IPS-NIHi7 (cell line): ENCODE measurements around the gene ABLIM2.

Experiments
- DNase-seq: peaks from one replicate; pipeline ENCODE4 v3.0.0; 2012; ENCODE audit warnings: mixed read lengths; ENCODE audit errors: extremely low spot score

The ABLIM2 gene

DNA sequence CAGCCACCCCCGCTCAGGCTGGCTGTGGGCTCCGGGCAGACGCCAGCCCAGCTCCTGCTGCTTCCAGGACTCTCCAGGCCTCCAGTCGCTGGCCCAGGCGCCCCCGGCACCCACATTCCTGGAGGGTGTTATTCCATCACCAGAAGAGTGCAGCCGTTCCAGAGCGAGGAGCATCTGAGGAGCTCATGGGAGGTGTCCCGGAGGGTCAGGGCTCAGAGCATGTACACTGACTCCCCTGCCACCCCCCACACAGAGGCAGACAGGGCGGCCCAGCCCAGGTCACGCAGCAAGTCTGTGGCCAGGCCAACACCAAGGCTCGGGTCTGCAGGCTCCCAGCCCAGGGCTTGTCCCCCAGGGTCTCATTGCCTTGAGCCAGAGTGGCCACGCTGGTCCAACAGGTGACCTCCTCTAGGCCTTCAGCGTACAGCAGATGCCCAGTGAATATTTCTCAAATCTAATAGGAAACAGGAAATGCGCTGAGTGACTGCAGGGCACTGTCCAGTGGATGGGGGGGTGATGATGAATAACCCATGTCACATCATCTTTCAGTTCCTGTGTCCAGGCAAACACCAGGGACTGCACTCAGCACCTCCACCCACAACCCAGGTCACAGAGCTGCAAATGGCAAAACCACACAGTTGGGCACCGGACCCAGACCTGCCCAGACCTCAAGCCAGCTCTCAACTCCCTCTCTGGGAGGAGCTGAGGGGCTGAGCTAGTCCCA is 37.2 kb downstream of the ABLIM2 start:
- no peak for DNase-seq

DNA sequence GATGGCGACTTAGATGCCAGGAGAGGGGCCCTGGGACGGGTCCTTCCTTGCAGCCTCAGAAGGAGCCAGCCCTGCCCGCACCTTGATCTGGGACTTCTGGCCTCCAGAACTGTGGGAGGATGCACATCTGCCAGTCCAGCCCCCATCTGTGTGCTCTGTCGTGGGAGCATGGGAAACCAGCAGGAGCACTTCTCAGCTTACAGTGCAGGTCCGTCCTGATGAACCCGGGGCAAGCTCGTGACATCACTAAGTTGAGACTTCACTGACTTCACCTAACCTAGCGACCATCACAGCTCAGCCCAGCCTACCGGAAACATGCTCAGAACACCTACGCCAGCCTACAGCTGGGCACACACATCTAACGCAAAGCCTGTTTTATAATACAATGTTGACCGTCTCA is 38.1 kb downstream of the ABLIM2 start:
- DNase-seq: no peak

DNA sequence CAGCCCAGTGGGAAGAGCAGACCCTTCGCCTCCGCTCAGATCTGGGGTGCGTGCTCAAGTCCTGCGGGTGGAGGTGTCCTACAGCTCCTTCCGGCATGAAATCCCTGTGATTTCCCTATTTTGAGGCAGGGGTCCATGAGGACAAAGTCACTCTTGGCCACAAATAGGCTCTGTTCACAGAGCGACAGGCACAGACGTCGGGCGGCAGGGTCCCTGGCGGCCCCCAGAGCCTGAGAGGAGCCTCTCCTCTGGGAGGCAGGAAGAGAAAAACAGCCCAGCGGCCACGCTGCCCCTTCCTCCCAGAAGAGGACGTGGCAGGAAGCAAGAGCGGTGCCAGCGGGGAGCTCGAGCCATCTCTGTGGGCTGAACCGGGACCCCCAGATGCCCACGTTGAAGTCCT is 38.7 kb downstream of the ABLIM2 start:
- no peak for DNase-seq

GRCh38 chr4:8118531-8118930 is 40.1 kb downstream of the ABLIM2 start:
- DNase-seq: no peak

DNA sequence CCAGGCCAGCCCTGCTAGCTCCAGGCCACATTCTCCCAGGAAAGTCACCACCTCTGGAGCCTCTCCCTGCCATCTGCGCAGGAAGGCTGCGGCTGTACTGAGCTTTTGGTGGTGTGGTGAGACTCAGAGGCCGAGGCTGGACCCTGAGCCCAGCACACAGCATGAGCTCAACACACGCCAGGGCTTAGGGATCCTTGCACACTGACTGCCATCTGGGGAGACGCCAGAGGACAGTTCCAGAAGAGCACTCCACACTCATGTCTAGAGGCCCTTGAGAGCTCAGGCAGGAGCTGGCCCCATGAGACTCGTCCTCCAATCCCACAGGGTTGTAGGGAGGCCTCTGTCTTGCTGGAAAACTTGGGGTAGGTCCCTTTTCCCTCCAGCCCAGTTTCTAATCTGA is 40.6 kb downstream of the ABLIM2 start:
- no peak for DNase-seq

GRCh38 chr4:8117278-8117682 is 41.3 kb downstream of the ABLIM2 start:
- peak; percentile 79 for DNase-seq

DNA sequence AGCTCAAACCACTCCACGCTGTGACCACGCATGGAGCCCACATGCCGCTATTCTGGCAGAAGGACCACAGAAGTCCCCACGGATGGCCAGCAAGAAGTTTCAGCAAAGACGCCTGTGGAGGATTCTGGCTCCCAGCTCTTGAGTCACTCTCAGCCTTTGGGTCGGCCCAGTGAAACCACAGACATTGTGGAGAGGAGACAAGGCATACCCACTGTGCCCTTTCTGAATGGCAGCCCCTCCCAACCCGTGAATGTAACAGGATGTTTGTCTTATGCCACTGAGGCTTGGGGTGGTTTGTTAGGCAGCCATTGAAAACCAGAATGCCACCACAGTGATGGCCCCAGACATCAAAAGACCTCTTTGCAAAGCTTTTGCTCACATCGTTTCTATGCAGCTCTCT is 42.7 kb downstream of the ABLIM2 start:
- DNase-seq: no peak

DNA sequence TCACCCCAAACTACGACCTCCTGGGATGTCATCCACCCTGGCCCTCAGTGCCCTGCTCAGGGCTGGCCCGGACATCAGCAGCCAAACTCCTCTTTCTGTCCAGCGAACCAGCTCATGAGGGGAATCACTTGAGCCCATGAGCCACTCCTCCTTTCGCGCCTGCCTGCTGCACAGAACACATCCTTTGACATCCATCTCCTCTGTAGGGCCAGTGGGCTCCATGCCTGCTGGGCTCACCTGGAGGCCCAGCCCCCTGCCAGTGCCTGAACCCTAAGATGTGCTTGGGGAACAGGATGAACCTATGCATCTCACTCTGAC is 43.5 kb downstream of the ABLIM2 start:
- no peak for DNase-seq

- no peak for DNase-seq
These were observed 44.0 kb downstream of the ABLIM2 start for GRCh38 chr4:8114456-8115202.

GRCh38 chr4:8113611-8114377 is 44.8 kb downstream of the ABLIM2 start:
- DNase-seq: no peak

- DNase-seq: no peak
These were observed 45.9 kb downstream of the ABLIM2 start for GRCh38 chr4:8112672-8113071.

GRCh38 chr4:8112036-8112576 is 46.5 kb downstream of the ABLIM2 start:
- no peak for DNase-seq

DNA sequence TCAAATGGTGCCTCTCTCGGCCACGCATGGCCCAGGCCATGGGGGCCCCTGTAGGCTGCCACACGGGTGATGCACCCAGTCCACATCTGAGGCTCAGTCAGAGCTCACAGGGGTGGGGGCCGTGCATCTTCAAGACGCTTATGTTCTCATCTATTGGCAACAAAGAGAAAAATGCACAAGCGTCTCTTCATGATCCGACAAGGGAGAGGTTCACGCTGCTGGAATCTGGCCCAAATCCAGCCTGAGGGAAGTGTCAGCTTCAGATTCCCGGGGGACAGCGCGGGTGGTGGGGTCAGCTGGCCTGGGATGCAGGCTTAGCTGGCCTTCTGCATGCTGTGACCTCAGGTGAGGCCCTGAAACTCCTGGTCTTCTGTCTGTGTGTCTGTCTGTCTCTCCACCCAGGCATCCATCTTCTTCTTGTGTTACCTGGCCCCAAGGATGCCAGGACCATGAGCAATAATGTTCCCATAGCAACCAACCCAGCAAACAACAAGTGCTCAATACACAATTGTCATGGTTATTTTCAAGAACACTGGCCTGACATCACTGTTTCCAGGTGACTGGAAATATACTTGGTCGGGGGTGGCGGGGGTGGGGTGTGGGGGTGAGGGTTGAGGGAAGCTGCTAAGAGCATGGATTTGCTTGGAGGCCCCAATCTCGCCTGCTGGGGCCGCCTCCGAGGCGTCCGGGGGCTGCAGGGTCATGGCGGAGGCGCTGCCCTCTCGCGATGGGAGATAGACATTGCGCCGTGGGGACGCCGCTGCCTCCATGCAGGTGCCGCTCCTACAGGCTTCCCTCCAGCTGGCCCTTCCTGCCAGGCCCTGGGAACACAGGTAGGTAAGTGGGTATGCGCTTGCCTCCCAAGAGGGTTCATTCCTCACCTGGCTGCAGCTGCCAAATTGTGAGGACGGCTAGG is 48.3 kb downstream of the ABLIM2 start:
- peak; percentile 89 for DNase-seq

GRCh38 chr4:8109406-8110065 is 49.1 kb downstream of the ABLIM2 start:
- no peak for DNase-seq

GRCh38 chr4:8108991-8109390 is 49.6 kb downstream of the ABLIM2 start:
- no peak for DNase-seq

DNA sequence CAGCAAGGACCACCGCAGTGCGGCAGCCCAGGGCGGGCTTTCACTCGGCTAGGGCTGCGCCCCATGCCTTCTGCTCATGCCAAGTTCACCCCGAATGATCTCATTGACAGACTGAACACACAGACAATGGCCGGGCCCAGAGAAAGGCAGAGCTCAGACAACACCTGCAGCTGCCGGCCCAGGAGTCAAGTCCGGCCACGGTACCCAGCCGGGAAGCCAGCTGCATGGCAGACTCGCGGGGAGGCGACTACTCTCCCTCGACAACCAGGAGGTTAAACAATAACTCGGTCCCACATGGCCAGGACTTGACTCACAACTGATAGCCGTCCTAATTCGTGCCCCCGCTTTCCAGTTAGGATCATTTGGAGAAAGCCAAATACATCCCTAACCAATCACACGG is 50.4 kb downstream of the ABLIM2 start:
- DNase-seq: no peak

DNA sequence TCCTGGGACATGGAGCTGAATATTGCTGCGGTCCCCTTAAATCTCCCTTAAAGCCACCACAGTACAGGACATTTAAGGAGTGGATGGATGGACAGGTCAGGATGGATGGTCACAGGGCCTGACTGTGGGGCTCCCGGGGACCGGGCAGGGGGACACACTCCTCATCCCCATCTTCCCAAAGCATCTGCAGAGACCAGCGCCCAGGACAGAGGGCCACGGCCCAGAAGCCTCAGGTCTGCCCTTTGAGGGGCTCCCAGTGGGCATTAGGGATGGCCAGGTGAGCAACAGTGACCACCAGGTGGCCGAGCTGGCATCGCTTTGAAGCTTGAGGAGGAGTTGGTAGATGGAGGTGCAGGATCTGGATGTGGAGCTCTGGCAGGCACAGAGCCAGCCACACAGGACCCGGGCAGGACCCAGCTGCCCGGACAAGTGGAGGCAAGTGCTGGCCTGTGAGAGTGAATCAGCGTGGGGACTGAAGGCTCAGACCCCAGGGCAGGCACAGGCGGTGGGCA is 51.4 kb downstream of the ABLIM2 start:
- DNase-seq: no peak

GRCh38 chr4:8106451-8107025 is 52.1 kb downstream of the ABLIM2 start:
- DNase-seq: no peak

- DNase-seq: no peak
These were observed 53.1 kb downstream of the ABLIM2 start for GRCh38 chr4:8105306-8106100.
